Keratinocyte (primary cell): ENCODE measurements around the gene PITX1. TPM values are rescaled to one million over a fixed set of nuclear protein-coding genes. Genes with fewer than 3 reads are reported as not detected.
"Not testable (repeated sequence)": the region's sequence is repeated elsewhere in the genome, so short reads cannot be mapped to it uniquely, and the experiment has no call there.

Experiments
- DNase-seq: peaks from one replicate; pipeline ENCODE4 v3.0.0-alpha.2; 2011; ENCODE audit warnings: low read depth, missing footprints, low spot score
- FAIRE-seq: peaks from 2 replicates; lab custom pipeline; 2011; peaks lifted over from hg19 to GRCh38; lab: Jason Lieb, UNC
- H2AFZ ChIP-seq: 2 replicates; pipeline ENCODE4 v1.6.0; 2012; ENCODE audit warnings: low read length, control low read depth, inconsistent platforms; ENCODE audit not compliant: control insufficient read depth
- H3K27ac ChIP-seq: 2 replicates; pipeline ENCODE4 v1.5.1; 2011; ENCODE audit warnings: low read length; ENCODE audit not compliant: control insufficient read depth, insufficient read depth
- H3K27me3 ChIP-seq: 3 replicates; pipeline ENCODE4 v1.6.0; 2011; ENCODE audit warnings: low read length; ENCODE audit not compliant: control insufficient read depth, insufficient read depth; ENCODE audit errors: extremely low read depth
- H3K36me3 ChIP-seq, 2 experiments: 2 replicates in 1 of 2; 3 replicates in 1 of 2; pipeline ENCODE4 v1.5.1; 2011; ENCODE audit warnings: low read length in 2 of 2, mild to moderate bottlenecking in 1 of 2; ENCODE audit not compliant: control insufficient read depth in 2 of 2, insufficient read depth in 2 of 2; ENCODE audit errors: extremely low read depth in 1 of 2
- H3K4me1 ChIP-seq: 3 replicates; pipeline ENCODE4 v1.5.1; 2011; ENCODE audit warnings: low read length; ENCODE audit not compliant: control insufficient read depth, insufficient read depth; ENCODE audit errors: extremely low read depth
- H3K4me2 ChIP-seq: 3 replicates; pipeline ENCODE4 v1.6.0; 2011; ENCODE audit warnings: low read depth, low read length; ENCODE audit not compliant: control insufficient read depth, insufficient read depth; ENCODE audit errors: extremely low read depth
- H3K4me3 ChIP-seq, 3 experiments: fragments of 200-600 bp in 1 of 3; sonication (generic) in 1 of 3; 2 replicates in 2 of 3; 3 replicates in 1 of 3; pipeline ENCODE4 v1.5.1; 2011 to 2016; ENCODE audit warnings: low read length in 3 of 3, mild to moderate bottlenecking in 3 of 3, control low read depth in 2 of 3, inconsistent platforms in 1 of 3, low read depth in 1 of 3, mixed read lengths in 1 of 3, mixed run types in 1 of 3, moderate library complexity in 1 of 3; ENCODE audit not compliant: control insufficient read depth in 2 of 3, insufficient read depth in 2 of 3; ENCODE audit errors: extremely low read depth in 1 of 3
- H3K79me2 ChIP-seq: 2 replicates; pipeline ENCODE4 v1.6.0; 2012; ENCODE audit warnings: low read length; ENCODE audit not compliant: control insufficient read depth, insufficient read depth
- H3K9ac ChIP-seq: 3 replicates; pipeline ENCODE4 v1.6.0; 2011; ENCODE audit warnings: low read length; ENCODE audit not compliant: control insufficient read depth, insufficient read depth; ENCODE audit errors: extremely low read depth
- H3K9me1 ChIP-seq: 3 replicates; pipeline ENCODE4 v1.6.0; 2011; ENCODE audit warnings: low read length; ENCODE audit not compliant: control insufficient read depth, insufficient read depth; ENCODE audit errors: extremely low read depth
- H3K9me3 ChIP-seq: 2 replicates; pipeline ENCODE4 v1.5.1; 2012; ENCODE audit warnings: low read depth, low read length; ENCODE audit not compliant: control insufficient read depth
- H4K20me1 ChIP-seq: 3 replicates; pipeline ENCODE4 v1.6.0; 2011; ENCODE audit warnings: low read length; ENCODE audit not compliant: control insufficient read depth, insufficient read depth; ENCODE audit errors: extremely low read depth
- CTCF ChIP-seq, 3 experiments: IDR thresholded peaks in 1 of 3; conservative IDR thresholded peaks in 1 of 3; optimal IDR thresholded peaks in 1 of 3; 2 replicates in 2 of 3; 3 replicates in 1 of 3; pipeline versions ENCODE3 to v1.5.1; 2011; ENCODE audit warnings: low read length in 3 of 3, mild to moderate bottlenecking in 3 of 3, moderate library complexity in 2 of 3, control low read depth in 1 of 3, inconsistent platforms in 1 of 3; ENCODE audit not compliant: insufficient read depth in 2 of 3; ENCODE audit errors: extremely low read depth in 1 of 3
- EZH2 ChIP-seq: IDR thresholded peaks from one replicate; pipeline ENCODE4 v1.6.1; 2012; ENCODE audit warnings: inconsistent platforms, mild to moderate bottlenecking, low read length, moderate library complexity
- dilution Hi-C: fragments of 300-500 bp; cut with MboI; formaldehyde crosslinking; loops from one replicate; pipeline ENCODE4 v1.7.0; 2020; ENCODE audit warnings: low sequenced_read_pairs; ENCODE audit not compliant: extremely low pct_ligation_motif_present
- polyA plus RNA-seq, 5 experiments: library from polyadenylated mRNA; depleted of rRNA in 3 of 5; stranded (reverse) in 3 of 5; stranded (forward) in 1 of 5; unstranded in 1 of 5; fragments of >200 nt; gene quantifications; 1 replicate in 1 of 5; 2 replicates in 3 of 5; 3 replicates in 1 of 5; pipeline versions ENCODE4 v1.2.1 to v1.2.3, GENCODE V29; 2011 to 2012; ENCODE audit warnings: missing spikeins in 2 of 5, low read depth in 1 of 5, low replicate concordance in 1 of 5

The PITX1 gene
- polyA plus RNA-seq, 1 donor (not counting 4 experiments of a cell fraction or from before 2014, with no cell fraction given) = 0.73 TPM

GRCh38 chr5:135004376-135004775 lies 29.7 kb downstream of the PITX1 start:
- FAIRE-seq (no peak), DNase-seq (no peak)
- dilution Hi-C loops = no loop called here

GRCh38 chr5:134998068-134998467 lies 36.0 kb downstream of the PITX1 start:
- H3K4me2 ChIP-seq, FAIRE-seq: not testable (repeated sequence)

More at GRCh38 chr5:135004376-135004775, 29.7 kb downstream of the PITX1 start:
- Histone ChIP-seq H3K9ac (no peak overlapping the region), H3K4me1 (no peaks in the 10 kb centered on the region), H3K9me3 (no peaks in the 10 kb centered on the region), H3K9me1 (no peaks in the 10 kb centered on the region), H3K4me3 (no peak overlapping the region), H2AFZ (no peak overlapping the region), H3K79me2 (no peaks in the 10 kb centered on the region), H3K27ac (no peak overlapping the region), H3K4me2 (no peak overlapping the region), H3K27me3 (no peaks in the 10 kb centered on the region), H3K36me3 (no peaks in the 10 kb centered on the region), H4K20me1 (no peaks in the 10 kb centered on the region)
- TF ChIP-seq CTCF (optimal IDR thresholded peaks at IDR 0.05 in 1 of 3, IDR thresholded peaks at IDR 0.05 in 1 of 3, conservative IDR thresholded peaks at IDR 0.05 in 1 of 3; ENCODE audit: extremely low read depth in 1 of 3, insufficient read depth in 2 of 3, low read length in 3 of 3) (no peak), EZH2 (no peak)

GRCh38 chr5:134997015-134997414 lies 37.0 kb downstream of the PITX1 start:
- TF ChIP-seq CTCF (optimal IDR thresholded peaks at IDR 0.05 in 1 of 3, IDR thresholded peaks at IDR 0.05 in 1 of 3, conservative IDR thresholded peaks at IDR 0.05 in 1 of 3; ENCODE audit: extremely low read depth in 1 of 3, insufficient read depth in 2 of 3, low read length in 3 of 3) (no peak), EZH2 (no peak)
- Histone ChIP-seq H3K27me3 (no peaks in the 10 kb centered on the region), H3K79me2 (no peaks in the 10 kb centered on the region), H3K27ac (no peak overlapping the region), H3K36me3 (no peaks in the 10 kb centered on the region), H4K20me1 (no peaks in the 10 kb centered on the region), H3K9me3 (no peaks in the 10 kb centered on the region), H3K9me1 (no peaks in the 10 kb centered on the region), H3K4me3 (no peak overlapping the region), H2AFZ (no peak overlapping the region), H3K9ac (no peak overlapping the region), H3K4me1 (no peaks in the 10 kb centered on the region), H3K4me2 (no peak overlapping the region)
- FAIRE-seq (no peak), DNase-seq (no peak)
- dilution Hi-C loops = no loop called here

More at GRCh38 chr5:134998068-134998467, 36.0 kb downstream of the PITX1 start:
- dilution Hi-C loops, H3K36me3 ChIP-seq, H3K9me1 ChIP-seq, H2AFZ ChIP-seq, H3K4me3 ChIP-seq, H3K9me3 ChIP-seq, H3K27me3 ChIP-seq, H3K4me1 ChIP-seq, H3K79me2 ChIP-seq, H3K27ac ChIP-seq, DNase-seq, H3K9ac ChIP-seq, H4K20me1 ChIP-seq: not testable (repeated sequence)
